Measurements from ENCODE around the gene SCG3.

The SCG3 gene

DNA sequence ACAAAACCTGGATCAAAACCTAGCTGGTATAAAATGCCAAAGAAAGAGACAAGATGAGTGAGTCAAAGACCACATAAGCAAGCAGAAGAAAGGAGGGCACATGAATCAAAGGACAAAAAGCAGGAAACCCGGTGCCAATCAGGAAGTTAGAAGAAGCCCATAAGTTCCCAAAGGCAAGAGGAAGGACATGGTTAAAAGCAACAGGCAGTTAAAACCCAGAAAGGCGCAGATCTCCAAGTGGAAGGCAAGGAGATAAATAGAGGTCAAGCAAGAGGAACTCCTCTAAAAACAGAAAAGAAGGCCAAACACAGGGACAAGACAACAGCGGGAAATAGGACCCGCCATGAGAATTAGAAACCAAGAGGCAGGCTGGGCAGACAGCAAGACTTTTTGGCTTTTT is 74.5 kb downstream of the SCG3 start:
- DNase-seq = no peak

DNA sequence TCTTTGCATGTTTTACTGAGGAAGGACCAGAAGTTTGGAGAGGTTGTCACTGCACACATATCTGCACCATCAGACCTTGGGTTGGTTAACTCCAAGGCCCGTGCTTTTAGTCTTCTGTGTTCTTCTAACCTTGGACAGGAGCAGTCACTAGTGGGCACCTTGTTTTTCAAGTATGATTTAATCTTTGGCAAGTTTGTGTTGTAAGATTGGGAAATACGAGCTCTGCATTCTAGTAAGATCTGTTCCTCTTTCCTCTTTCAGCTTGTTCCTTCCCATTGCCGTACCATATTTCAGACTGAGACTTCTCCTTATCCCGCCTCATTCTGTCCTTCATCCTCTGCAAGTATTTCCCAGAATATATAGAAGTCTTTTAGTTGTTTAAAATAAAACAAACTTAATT is 75.2 kb downstream of the SCG3 start:
- DNase-seq = no peak

DNA sequence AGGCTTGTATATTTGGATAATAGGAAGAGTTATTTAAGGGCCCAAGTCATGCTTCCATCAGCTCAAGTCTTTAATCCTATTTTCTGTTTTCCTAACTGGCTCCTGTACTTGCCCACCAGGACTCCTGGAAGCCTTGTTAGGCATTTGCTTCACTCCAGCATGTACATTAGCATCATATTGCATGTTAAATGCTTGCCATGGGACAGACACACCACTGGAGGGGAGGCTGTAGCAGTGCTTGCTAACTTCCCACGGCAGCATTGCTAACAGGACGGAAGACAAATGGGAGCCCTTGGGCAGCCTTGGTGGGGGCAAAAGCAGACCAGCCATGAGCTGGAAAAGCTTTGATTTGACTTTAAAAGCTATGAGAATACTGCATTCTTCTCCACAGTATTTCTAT is 76.1 kb downstream of the SCG3 start:
- no peak for DNase-seq

DNA sequence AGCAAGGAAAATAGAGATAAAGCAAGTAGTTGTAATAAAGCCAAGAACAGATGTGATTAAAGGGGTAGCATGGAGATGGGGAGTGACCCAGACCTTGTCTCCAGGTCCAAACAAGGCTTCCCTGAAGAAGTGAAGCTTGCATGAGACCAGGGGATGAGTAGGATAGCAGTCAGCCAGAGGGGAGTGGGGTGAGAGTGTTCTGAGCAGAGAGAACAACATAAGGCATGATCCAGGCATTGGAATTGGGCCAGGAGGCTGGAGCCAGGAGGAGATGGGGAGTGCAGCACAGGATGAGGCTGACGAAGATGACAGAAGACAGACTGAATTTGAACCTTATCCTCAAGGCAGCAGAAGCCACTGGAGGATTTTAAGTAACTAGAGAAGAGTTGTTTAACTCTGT is 77.3 kb downstream of the SCG3 start:
- DNase-seq = peak in 37 of 56 donors; percentile 15 to 76 (median 41)

DNA sequence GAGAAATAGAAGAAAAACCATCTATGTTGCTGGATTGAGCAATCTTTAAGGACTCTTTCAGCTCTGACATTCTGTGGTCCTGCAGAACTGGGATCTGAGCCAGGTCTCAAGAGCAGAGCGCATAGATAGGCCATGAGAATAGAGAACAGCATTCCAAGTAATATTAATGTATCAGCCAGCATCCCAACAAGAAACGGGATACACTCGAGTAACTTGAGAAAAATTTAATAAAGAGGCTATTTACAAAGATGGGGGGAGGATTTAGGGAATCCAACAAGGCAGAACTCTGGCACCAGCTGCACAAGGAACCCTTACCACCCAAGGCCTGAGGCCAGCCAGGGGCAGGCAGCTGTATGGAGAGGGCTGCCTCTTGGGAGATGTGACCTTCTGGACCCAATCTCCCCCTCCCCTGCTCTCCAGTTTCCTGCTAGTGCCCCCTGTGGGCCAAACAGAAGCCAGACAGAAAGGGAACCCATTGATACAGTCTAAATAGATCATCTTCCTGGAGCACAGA is 78.3 kb downstream of the SCG3 start:
- DNase-seq = peak in 2 of 56 donors; percentile 17 to 22

DNA sequence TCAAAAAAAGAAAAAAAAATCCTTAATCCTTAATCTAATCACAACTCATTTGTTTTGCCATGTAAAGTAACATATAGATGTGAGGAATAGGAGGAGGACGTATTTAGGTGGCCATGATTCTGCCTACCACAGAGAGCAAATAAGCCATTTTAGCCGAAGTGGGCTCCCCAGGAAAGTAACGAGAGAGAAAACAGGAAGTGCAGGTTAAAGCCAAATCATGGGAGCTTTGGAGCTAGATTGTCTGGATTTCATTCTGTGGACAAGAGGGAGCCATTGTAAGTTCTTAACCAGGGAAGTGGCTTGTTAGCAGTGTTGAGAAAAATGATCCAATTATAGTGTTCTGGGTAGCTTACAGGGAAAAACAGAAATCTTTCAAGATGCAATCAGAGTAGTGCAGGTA is 79.5 kb downstream of the SCG3 start:
- DNase-seq = no peak

DNA sequence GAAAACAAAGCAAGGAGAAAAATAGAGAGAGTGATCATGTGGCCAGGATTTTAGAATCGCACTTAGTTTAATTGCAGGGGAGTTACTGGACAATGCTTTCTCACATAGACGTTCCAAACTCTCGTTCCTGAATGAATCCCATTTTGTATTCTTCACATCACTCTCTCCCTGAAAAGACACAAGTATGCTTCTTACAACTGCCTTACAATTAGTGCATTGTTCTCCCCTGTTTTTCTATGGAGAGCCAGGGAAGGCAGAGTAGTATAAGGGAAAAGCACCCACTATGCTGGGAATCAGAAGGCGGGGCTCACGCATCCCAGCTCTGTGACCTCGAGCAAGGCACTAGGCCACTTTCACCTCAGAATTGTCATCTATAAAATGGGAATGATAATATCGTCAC is 84.4 kb downstream of the SCG3 start:
- peak in 33 of 56 donors; percentile 4 to 62 (median 33) for DNase-seq

DNA sequence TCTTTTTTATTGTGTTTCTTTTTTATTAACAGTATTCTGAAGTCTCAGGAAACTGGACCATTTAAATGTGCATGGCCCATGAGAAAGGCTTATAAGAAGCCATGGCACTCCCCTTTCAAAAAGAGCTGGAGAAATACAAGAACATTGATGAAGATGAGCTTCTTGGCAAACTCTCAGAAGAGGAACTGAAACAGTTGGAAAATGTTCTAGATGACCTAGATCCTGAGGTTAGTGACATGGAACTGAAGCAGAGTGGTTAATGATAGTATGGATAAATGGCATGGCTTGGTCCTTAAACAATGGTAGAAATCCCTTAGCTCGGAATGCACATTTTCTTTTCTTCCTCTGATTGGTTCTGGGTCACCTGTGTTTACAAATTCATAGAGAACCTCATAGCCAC is 85.0 kb downstream of the SCG3 start:
- no peak for DNase-seq

DNA sequence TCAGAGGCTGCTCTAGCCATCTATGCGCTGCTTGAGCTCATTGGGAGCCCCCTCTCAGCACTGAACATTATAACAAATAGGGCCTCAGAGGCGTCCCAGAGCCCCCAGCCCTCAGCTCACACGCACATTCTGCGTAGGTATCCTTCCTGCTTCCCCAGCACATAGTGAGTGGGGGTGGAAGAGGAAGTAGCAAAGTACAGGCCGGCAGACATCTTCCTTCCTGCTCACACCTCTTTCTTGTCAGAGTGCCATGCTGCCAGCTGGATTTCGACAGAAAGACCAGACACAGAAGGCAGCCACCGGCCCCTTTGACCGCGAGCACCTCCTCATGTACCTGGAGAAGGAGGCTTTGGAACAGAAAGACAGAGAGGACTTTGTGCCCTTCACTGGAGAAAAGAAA is 86.7 kb downstream of the SCG3 start:
- DNase-seq = no peak

Data from nucleus accumbens (tissue), 56 donors.